GM18858 (cell line): Measurements from ENCODE around the gene NOSTRIN.

Experiments used
- ATAC-seq: cut with Tn5 transposase; IDR thresholded peaks from one replicate; pipeline ENCODE4 v1.9.1; 2021; ENCODE audit not compliant: unreplicated experiment

Gene NOSTRIN

GRCh38 chr2:168814939-168815907, 12.8 kb downstream of the NOSTRIN start:
- ATAC-seq: no peak

GRCh38 chr2:168816369-168816768, 13.9 kb downstream of the NOSTRIN start:
- ATAC-seq: no peak

GRCh38 chr2:168819050-168819715, 16.7 kb downstream of the NOSTRIN start:
- no peak for ATAC-seq

- no peak for ATAC-seq
Measured at GRCh38 chr2:168819829-168820489, 17.5 kb downstream of the NOSTRIN start.

- ATAC-seq: no peak
Measured at GRCh38 chr2:168821577-168821976, 19.1 kb downstream of the NOSTRIN start.

- no peak for ATAC-seq
Measured at GRCh38 chr2:168821992-168822391, 19.6 kb downstream of the NOSTRIN start.

- ATAC-seq: no peak
Measured at GRCh38 chr2:168825126-168825525, 22.7 kb downstream of the NOSTRIN start.

GRCh38 chr2:168830958-168831357, 28.5 kb downstream of the NOSTRIN start:
- no peak for ATAC-seq

- ATAC-seq: no peak
Measured at GRCh38 chr2:168831662-168832061, 29.2 kb downstream of the NOSTRIN start.

GRCh38 chr2:168835969-168836368, 33.5 kb downstream of the NOSTRIN start:
- no peak for ATAC-seq

- no peak for ATAC-seq
Measured at GRCh38 chr2:168841445-168841844, 39.0 kb downstream of the NOSTRIN start.

- no peak for ATAC-seq
Measured at GRCh38 chr2:168843253-168843652, 40.8 kb downstream of the NOSTRIN start.

- no peak for ATAC-seq
Measured at GRCh38 chr2:168848225-168848624, 45.8 kb downstream of the NOSTRIN start.

GRCh38 chr2:168849610-168850009, 47.2 kb downstream of the NOSTRIN start:
- no peak for ATAC-seq

GRCh38 chr2:168850846-168851245, 48.4 kb downstream of the NOSTRIN start:
- ATAC-seq: no peak

- ATAC-seq: no peak
Measured at GRCh38 chr2:168851674-168852320, 49.4 kb downstream of the NOSTRIN start.

GRCh38 chr2:168852481-168852880, 50.0 kb downstream of the NOSTRIN start:
- no peak for ATAC-seq

GRCh38 chr2:168853471-168853870, 51.0 kb downstream of the NOSTRIN start:
- no peak for ATAC-seq

- no peak for ATAC-seq
Measured at GRCh38 chr2:168854651-168855050, 52.2 kb downstream of the NOSTRIN start.

- ATAC-seq: no peak
Measured at GRCh38 chr2:168855601-168856000, 53.2 kb downstream of the NOSTRIN start.

GRCh38 chr2:168858146-168858545, 55.7 kb downstream of the NOSTRIN start:
- ATAC-seq: no peak
